ENCODE results near the gene TRIP13. TPM values are rescaled to one million over a fixed set of nuclear protein-coding genes. Genes with fewer than 3 reads are reported as not detected.
"Not testable (repeated sequence)": the region's sequence is repeated elsewhere in the genome, so short reads cannot be mapped to it uniquely, and the experiment has no call there.

Gene TRIP13
- total and polyA plus RNA-seq, 4 experiments from 2014 or later = 0.39 to 1.0 (median 0.69) TPM; not detected in 1

DNA sequence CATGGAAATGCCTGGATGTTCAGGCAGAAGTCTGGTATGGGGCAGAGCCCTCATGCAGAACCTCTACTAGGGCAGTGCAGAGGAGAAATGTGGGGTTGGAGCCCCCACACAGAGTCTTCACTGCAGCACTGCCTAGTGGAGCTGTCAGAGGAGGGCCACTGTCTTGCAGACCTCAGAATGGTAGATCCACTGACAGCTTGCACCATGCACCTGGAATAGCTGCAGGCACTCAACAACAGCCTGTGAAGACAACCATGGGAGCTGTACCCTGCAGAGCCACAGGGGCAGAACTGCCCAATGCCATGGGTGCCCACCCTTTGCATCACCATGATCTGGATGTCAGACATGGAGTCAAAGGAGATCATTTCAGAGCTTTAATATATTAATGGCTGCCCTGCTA, 36.9 kb downstream of the TRIP13 start:
- CTCF ChIA-PET (ENCODE audit: partially characterized antibody) = interaction anchor here (2.1 kb wide), 1 partner anchor 211 kb away, joined by 4 read pairs; no protein-coding TSS in a partner anchor
- intact Hi-C loops (cut with micrococcal nuclease) = no loop called here
- H3K27ac Mint-ChIP-seq = no peak overlapping the region

DNA sequence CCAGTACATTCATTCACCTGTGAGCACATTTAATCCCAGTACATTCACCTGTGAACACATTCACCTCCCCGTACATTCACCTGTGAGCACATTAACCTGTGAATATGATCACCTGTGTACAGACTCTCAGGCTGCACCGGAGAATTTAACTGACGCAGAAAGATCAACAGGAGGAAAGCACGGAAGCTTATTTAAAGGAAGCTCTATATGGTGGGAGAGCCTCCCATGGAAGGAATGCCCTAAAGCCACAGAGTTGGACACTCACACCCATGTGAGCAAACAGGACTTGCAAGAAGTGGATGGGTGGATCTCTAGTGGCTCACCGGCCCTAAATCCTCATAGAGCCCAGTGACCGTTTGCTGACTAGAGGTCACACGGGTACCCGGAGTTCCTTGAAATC, 38.2 kb downstream of the TRIP13 start:
- Histone ChIP-seq H3K36me3 (ENCODE audit: insufficient read depth, low read length) (no peaks in the 10 kb centered on the region), H3K27me3 (ENCODE audit: insufficient read depth, low read length) (peaks cover 2% of the 10 kb centered on the region), H3K9me3 (ENCODE audit: control insufficient read depth in 1 of 2, low read length in 2 of 2) (no peaks in the 10 kb centered on the region), H3K4me3 (ENCODE audit: low read length in 2 of 2) (no peak overlapping the region), H3K27ac (ENCODE audit: low read depth, low read length) (no peak overlapping the region), H3K4me1 (ENCODE audit: insufficient read depth, low read length) (no peaks in the 10 kb centered on the region)
- H3K36me3 Mint-ChIP-seq = no peaks in the 10 kb centered on the region
- ChIA-PET POLR2A (ENCODE audit: partially characterized antibody) (no interaction called here), CTCF (ENCODE audit: partially characterized antibody) (interaction anchor here (1.0 to 2.1 kb wide), 2 partner anchors 7 to 210 kb away, joined by 3 to 4 read pairs; no protein-coding TSS in a partner anchor)
- no peak for DNase-seq
- H3K9me3 Mint-ChIP-seq = no peaks in the 10 kb centered on the region
- H3K4me1 Mint-ChIP-seq = peaks cover 0 to 5% (median 2%) of the 10 kb centered on the region in 4 donors
- intact Hi-C loops (cut with micrococcal nuclease) = no loop called here
- H3K4me3 Mint-ChIP-seq = no peak overlapping the region
- H3K27ac Mint-ChIP-seq = no peak overlapping the region
- peaks cover 16 to 23% of the 10 kb centered on the region in 2 donors for H3K27me3 Mint-ChIP-seq

More for the DNA sequence above, 36.9 kb downstream of the TRIP13 start:
- H3K36me3 ChIP-seq (ENCODE audit: insufficient read depth, low read length) = no peaks in the 10 kb centered on the region
- H3K27me3 ChIP-seq (ENCODE audit: insufficient read depth, low read length) = peaks cover 4% of the 10 kb centered on the region
- H3K27me3 Mint-ChIP-seq = peaks cover 23 to 26% of the 10 kb centered on the region in 2 donors
- no peak overlapping the region for H3K4me3 Mint-ChIP-seq
- POLR2A ChIA-PET (ENCODE audit: partially characterized antibody) = no interaction called here
- no peak overlapping the region for H3K27ac ChIP-seq (ENCODE audit: low read depth, low read length)
- no peaks in the 10 kb centered on the region for H3K36me3 Mint-ChIP-seq
- peaks cover 0 to 5% (median 2%) of the 10 kb centered on the region in 4 donors for H3K4me1 Mint-ChIP-seq
- H3K9me3 Mint-ChIP-seq = no peaks in the 10 kb centered on the region
- H3K4me1 ChIP-seq (ENCODE audit: insufficient read depth, low read length) = no peaks in the 10 kb centered on the region
- DNase-seq = no peak
- no peak overlapping the region for H3K4me3 ChIP-seq (ENCODE audit: low read length in 2 of 2)
- no peaks in the 10 kb centered on the region for H3K9me3 ChIP-seq (ENCODE audit: control insufficient read depth in 1 of 2, low read length in 2 of 2)

DNA sequence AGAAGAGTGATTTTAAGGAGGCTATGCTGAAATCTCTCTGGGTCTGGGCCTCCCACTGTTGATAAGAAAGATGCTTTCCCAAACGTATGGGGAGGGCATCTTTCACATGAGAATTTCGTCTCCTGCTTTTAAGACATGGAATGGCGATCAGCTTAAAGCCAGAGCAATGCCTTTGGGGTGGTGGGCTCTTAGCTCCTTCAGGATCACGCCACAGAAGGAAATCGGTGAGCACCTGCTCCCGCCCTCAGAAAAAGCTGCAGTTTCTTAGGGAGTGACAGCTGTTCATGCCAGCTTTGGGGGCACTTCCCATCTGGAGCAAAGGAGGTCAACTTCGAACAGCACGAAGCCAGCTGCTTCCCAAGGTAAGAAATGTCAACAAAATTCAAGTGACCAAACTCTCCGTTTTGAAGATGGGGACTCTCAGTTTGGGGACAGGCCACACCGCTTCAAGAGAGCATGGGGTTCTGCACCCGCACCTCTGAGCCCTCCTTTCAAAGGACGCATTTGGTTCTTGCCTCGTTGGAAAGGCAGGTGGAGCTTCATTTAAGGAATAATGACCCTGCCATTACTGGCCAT, 39.0 kb downstream of the TRIP13 start:
- Mint-ChIP-seq H3K36me3 (no peaks in the 10 kb centered on the region), H3K27me3 (peaks cover 8 to 19% of the 10 kb centered on the region in 2 donors), H3K4me1 (peaks cover 0 to 5% (median under 1%) of the 10 kb centered on the region in 4 donors), H3K27ac (no peak overlapping the region), H3K9me3 (no peaks in the 10 kb centered on the region), H3K4me3 (no peak overlapping the region)
- no peaks in the 10 kb centered on the region for H3K4me1 ChIP-seq (ENCODE audit: insufficient read depth, low read length)
- H3K27ac ChIP-seq (ENCODE audit: low read depth, low read length) = no peak overlapping the region
- no peaks in the 10 kb centered on the region for H3K9me3 ChIP-seq (ENCODE audit: control insufficient read depth in 1 of 2, low read length in 2 of 2)
- no peaks in the 10 kb centered on the region for H3K27me3 ChIP-seq (ENCODE audit: insufficient read depth, low read length)
- intact Hi-C loops (cut with micrococcal nuclease) = no loop called here
- DNase-seq = no peak
- no peak overlapping the region for H3K4me3 ChIP-seq (ENCODE audit: low read length in 2 of 2)
- H3K36me3 ChIP-seq (ENCODE audit: insufficient read depth, low read length) = no peaks in the 10 kb centered on the region
- CTCF ChIA-PET (ENCODE audit: partially characterized antibody) = interaction anchor here (1.0 to 2.1 kb wide), 2 partner anchors 8 to 209 kb away, joined by 3 to 4 read pairs; no protein-coding TSS in a partner anchor
- POLR2A ChIA-PET (ENCODE audit: partially characterized antibody) = no interaction called here

DNA sequence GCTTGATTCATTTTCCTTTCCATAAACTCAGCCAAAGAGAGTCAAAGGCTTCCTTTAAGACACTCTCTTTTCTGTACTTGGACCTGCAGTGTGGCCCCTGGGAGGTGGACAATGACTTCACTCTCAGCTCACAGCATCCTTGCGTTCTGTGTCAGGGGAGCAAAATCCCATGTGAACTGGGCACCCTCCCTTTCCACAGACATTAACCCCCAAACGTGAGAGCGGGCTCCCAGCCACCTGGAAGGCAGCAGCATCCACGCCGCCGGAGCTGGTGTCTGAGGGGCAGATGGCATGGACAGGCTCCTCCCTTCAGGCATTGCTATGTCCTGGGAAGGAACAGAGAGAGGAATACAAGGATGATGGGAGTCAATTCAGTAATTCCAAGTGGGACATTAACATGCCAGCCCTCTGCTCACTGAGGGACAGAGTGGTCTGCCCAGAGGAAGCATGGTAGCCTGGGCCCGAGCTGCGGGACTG, 39.5 kb downstream of the TRIP13 start:
- peak overlapping the region in 1 of 7 donors; percentile 18 for H3K27ac Mint-ChIP-seq
- CTCF ChIA-PET (ENCODE audit: partially characterized antibody) = interaction anchor here (1.0 kb wide), 1 partner anchor 8 kb away, joined by 3 read pairs; no protein-coding TSS in a partner anchor
- H3K4me3 ChIP-seq (ENCODE audit: low read length in 2 of 2) = no peak overlapping the region
- no peak for DNase-seq
- H3K27me3 Mint-ChIP-seq = peaks cover 8 to 19% of the 10 kb centered on the region in 2 donors
- no peaks in the 10 kb centered on the region for H3K36me3 Mint-ChIP-seq
- intact Hi-C loops (cut with micrococcal nuclease) = no loop called here
- H3K4me3 Mint-ChIP-seq = no peak overlapping the region
- no peak overlapping the region for H3K27ac ChIP-seq (ENCODE audit: low read depth, low read length)
- no peaks in the 10 kb centered on the region for H3K36me3 ChIP-seq (ENCODE audit: insufficient read depth, low read length)
- POLR2A ChIA-PET (ENCODE audit: partially characterized antibody) = no interaction called here
- no peaks in the 10 kb centered on the region for H3K27me3 ChIP-seq (ENCODE audit: insufficient read depth, low read length)
- H3K9me3 ChIP-seq (ENCODE audit: control insufficient read depth in 1 of 2, low read length in 2 of 2) = no peaks in the 10 kb centered on the region
- H3K4me1 ChIP-seq (ENCODE audit: insufficient read depth, low read length) = no peaks in the 10 kb centered on the region
- peaks cover 0 to 4% (median under 1%) of the 10 kb centered on the region in 4 donors for H3K4me1 Mint-ChIP-seq
- no peaks in the 10 kb centered on the region for H3K9me3 Mint-ChIP-seq

DNA sequence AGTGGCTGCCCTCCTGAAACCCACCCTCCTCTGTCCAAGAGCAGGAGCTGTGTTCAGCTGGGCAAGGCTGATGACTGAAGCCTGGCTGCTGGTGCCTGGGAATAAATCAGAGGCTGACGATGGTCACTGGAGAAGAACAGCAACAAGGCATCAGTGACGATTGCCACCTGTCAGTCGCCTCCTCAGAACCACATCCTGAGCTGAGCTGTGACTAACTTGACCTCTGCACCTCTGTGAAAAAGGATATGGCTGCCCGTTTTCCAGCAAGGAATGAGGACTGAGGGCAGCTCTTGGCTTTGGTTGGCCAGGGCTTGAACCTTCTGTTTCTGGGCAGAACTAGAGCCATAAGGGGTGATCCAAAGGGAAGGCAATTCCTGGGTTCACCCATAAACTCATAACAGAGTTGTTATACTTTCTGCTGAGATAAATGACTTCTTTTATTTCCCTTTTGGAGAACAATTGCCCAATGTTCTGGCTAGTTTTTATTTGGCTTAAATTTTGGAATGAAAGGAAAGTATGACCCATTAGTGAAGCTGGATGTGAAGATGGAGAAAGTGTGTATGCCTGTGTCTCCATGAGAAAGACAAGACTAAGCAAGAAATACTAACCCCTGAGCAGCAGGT, 40.1 kb downstream of the TRIP13 start:
- ChIA-PET CTCF (ENCODE audit: partially characterized antibody) (no interaction called here), POLR2A (ENCODE audit: partially characterized antibody) (no interaction called here)
- no peak for DNase-seq
- Histone ChIP-seq H3K27me3 (ENCODE audit: insufficient read depth, low read length) (no peaks in the 10 kb centered on the region), H3K36me3 (ENCODE audit: insufficient read depth, low read length) (no peaks in the 10 kb centered on the region), H3K4me3 (ENCODE audit: low read length in 2 of 2) (no peak overlapping the region), H3K27ac (ENCODE audit: low read depth, low read length) (no peak overlapping the region), H3K9me3 (ENCODE audit: control insufficient read depth in 1 of 2, low read length in 2 of 2) (no peaks in the 10 kb centered on the region), H3K4me1 (ENCODE audit: insufficient read depth, low read length) (no peaks in the 10 kb centered on the region)
- intact Hi-C loops (cut with micrococcal nuclease) = no loop called here
- H3K4me1 Mint-ChIP-seq = no peaks in the 10 kb centered on the region
- H3K27me3 Mint-ChIP-seq = peaks cover 3 to 15% of the 10 kb centered on the region in 2 donors
- no peaks in the 10 kb centered on the region for H3K9me3 Mint-ChIP-seq
- H3K36me3 Mint-ChIP-seq = no peaks in the 10 kb centered on the region
- H3K4me3 Mint-ChIP-seq = no peak overlapping the region
- H3K27ac Mint-ChIP-seq = no peak overlapping the region

DNA sequence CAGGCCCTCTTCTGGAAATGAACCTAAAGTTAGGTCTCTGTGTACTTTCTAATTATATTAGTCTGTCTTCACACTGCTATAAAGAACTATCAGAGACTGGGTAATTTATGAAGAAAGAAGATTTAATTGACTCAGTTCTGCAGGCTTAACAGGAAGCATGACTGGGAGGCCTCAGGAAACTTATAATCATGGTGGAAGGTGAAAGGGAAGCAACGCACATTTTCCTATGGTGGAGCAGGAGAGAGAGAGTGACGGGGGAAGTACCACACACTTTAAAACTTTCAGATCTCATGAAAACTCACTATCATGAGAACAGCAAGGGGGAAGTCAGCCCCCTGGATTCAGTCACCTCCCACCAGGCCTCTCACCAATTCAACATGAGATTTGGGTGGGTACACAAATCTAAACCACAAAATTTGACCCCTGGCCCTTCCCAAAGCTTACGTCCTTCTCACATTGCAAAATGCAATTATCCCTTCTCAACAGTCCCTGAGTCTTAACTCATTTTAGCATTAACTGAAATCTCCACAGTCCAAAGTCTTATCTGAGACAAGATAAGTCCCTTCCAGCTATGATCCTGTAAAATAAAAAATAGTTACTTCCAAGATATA, 40.7 kb downstream of the TRIP13 start:
- no peaks in the 10 kb centered on the region for H3K36me3 ChIP-seq (ENCODE audit: insufficient read depth, low read length)
- H3K9me3 ChIP-seq (ENCODE audit: control insufficient read depth in 1 of 2, low read length in 2 of 2) = no peaks in the 10 kb centered on the region
- H3K27ac ChIP-seq (ENCODE audit: low read depth, low read length) = no peak overlapping the region
- ChIA-PET POLR2A (ENCODE audit: partially characterized antibody) (no interaction called here), CTCF (ENCODE audit: partially characterized antibody) (no interaction called here)
- H3K9me3 Mint-ChIP-seq = no peaks in the 10 kb centered on the region
- H3K27ac Mint-ChIP-seq = no peak overlapping the region
- no peaks in the 10 kb centered on the region for H3K4me1 ChIP-seq (ENCODE audit: insufficient read depth, low read length)
- intact Hi-C loops (cut with micrococcal nuclease) = no loop called here
- H3K4me3 ChIP-seq (ENCODE audit: low read length in 2 of 2) = no peak overlapping the region
- no peak overlapping the region for H3K4me3 Mint-ChIP-seq
- no peak for DNase-seq
- H3K27me3 ChIP-seq (ENCODE audit: insufficient read depth, low read length) = no peaks in the 10 kb centered on the region
- no peaks in the 10 kb centered on the region for H3K4me1 Mint-ChIP-seq
- peaks cover 0 to 11% of the 10 kb centered on the region in 2 donors for H3K27me3 Mint-ChIP-seq
- no peaks in the 10 kb centered on the region for H3K36me3 Mint-ChIP-seq

DNA sequence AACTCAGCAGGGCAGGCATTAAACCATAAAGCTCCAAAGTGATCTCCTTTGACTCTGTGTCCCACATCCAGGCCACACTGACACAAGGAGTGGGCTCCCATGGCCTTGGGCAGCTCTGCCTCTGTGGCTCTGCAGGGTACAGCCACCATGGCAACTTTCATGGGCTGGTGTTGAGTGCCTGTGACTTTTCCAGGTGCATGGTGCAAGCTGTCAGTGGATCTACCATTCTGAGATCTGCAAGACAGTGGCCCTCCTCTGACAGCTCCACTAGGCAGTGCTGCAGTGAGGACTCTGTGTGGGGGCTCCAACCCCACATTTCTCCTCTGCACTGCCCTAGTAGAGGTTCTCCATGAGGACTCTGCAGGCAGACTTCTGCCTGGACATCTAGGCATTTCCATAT, 41.3 kb downstream of the TRIP13 start:
- H3K9me3 ChIP-seq (ENCODE audit: control insufficient read depth in 1 of 2, low read length in 2 of 2); intact Hi-C loops (cut with micrococcal nuclease); H3K27ac Mint-ChIP-seq; H3K4me1 ChIP-seq (ENCODE audit: insufficient read depth, low read length); DNase-seq; H3K27ac ChIP-seq (ENCODE audit: low read depth, low read length); H3K36me3 Mint-ChIP-seq; POLR2A ChIA-PET (ENCODE audit: partially characterized antibody); H3K4me3 Mint-ChIP-seq; H3K4me3 ChIP-seq (ENCODE audit: low read length in 2 of 2); H3K27me3 ChIP-seq (ENCODE audit: insufficient read depth, low read length); H3K36me3 ChIP-seq (ENCODE audit: insufficient read depth, low read length); H3K9me3 Mint-ChIP-seq; H3K4me1 Mint-ChIP-seq: not testable (repeated sequence)
- CTCF ChIA-PET (ENCODE audit: partially characterized antibody) = interaction anchor here (1.3 kb wide), 2 partner anchors 204 to 207 kb away, joined by 3 to 4 read pairs; no protein-coding TSS in a partner anchor
- peaks cover 0 to 13% of the 10 kb centered on the region in 2 donors for H3K27me3 Mint-ChIP-seq
